Spinal cord (tissue), 10 donors: ENCODE measurements around the gene TRMT44. TPM values are rescaled to one million over a fixed set of nuclear protein-coding genes. Genes with fewer than 3 reads are reported as not detected.

Experiments
- DNase-seq, 6 donors: peaks; one replicate each; pipeline versions ENCODE4 v3.0.0 to v3.0.0-alpha.2; 2013 to 2015; ENCODE audit warnings: low spot score in 6 of 6, low read depth in 4 of 6
- H3K27ac ChIP-seq: one replicate; pipeline ENCODE4 v1.5.1; 2013; ENCODE audit warnings: low read depth, low read length, control low read depth
- H3K27me3 ChIP-seq: one replicate; pipeline ENCODE4 v1.6.1; 2013; ENCODE audit warnings: low read length; ENCODE audit not compliant: control insufficient read depth, insufficient read depth
- H3K36me3 ChIP-seq: one replicate; pipeline ENCODE4 v1.6.1; 2013; ENCODE audit warnings: low read length; ENCODE audit not compliant: control insufficient read depth, insufficient read depth
- H3K4me1 ChIP-seq: one replicate; pipeline ENCODE4 v1.6.1; 2013; ENCODE audit warnings: low read length; ENCODE audit not compliant: control insufficient read depth, insufficient read depth
- H3K4me3 ChIP-seq: one replicate; pipeline ENCODE4 v1.5.1; 2013; ENCODE audit warnings: low read depth, low read length, control low read depth
- H3K9me3 ChIP-seq: one replicate; pipeline ENCODE4 v1.6.1; 2013; ENCODE audit warnings: low read length; ENCODE audit not compliant: control insufficient read depth, insufficient read depth
- WGBS: methylation state at CpG from one replicate; pipeline ENCODE4 v1.1.5; 2013; ENCODE audit warnings: missing lambda C conversion rate; ENCODE audit not compliant: insufficient coverage; 5-methylcytosine and 5-hydroxymethylcytosine counted together
- polyA plus RNA-seq, 2 donors: library from polyadenylated mRNA; unstranded; fragments of 120-200 nt; gene quantifications; one replicate each; pipeline ENCODE4 v1.2.1, GENCODE V29; 2013; ENCODE audit not compliant: insufficient read length in 2 of 2
- total RNA-seq, 2 donors: library from RNA; depleted of rRNA in 1 of 2; stranded (reverse); fragments of 120-200 nt in 1 of 2; fragments of >200 nt in 1 of 2; gene quantifications; one replicate each; pipeline versions ENCODE4 v1.2.3 to v1.2.4, GENCODE V29; 2013 to 2014
- donor health status: healthy.

Gene TRMT44
- total and polyA plus RNA-seq, 4 donors: 13.9 to 23.1 (median 15.5) TPM

- peak in 3 of 6 donors; percentile 18 to 81 (median 24) for DNase-seq
- Histone ChIP-seq H3K27ac (peak overlapping the region; percentile 78), H3K9me3 (no peaks in the 10 kb centered on the region), H3K4me1 (peaks cover 72% of the 10 kb centered on the region), H3K27me3 (no peaks in the 10 kb centered on the region), H3K4me3 (no peak overlapping the region), H3K36me3 (peaks cover 8% of the 10 kb centered on the region)
- WGBS: 32% methylated on average over 18 of the region's 21 CpGs
Observed at GRCh38 chr4:8506373-8507195, 66.0 kb downstream of the TRMT44 start.

GRCh38 chr4:8507196-8507570, 66.6 kb downstream of the TRMT44 start:
- WGBS: 58% methylated on average over 12 of the region's 13 CpGs
- peak overlapping the region; percentile 78 for H3K27ac ChIP-seq
- peaks cover 8% of the 10 kb centered on the region for H3K36me3 ChIP-seq
- no peaks in the 10 kb centered on the region for H3K27me3 ChIP-seq
- H3K4me3 ChIP-seq: no peak overlapping the region
- H3K4me1 ChIP-seq: peaks cover 70% of the 10 kb centered on the region
- peak in 1 of 6 donors; percentile 20 for DNase-seq
- H3K9me3 ChIP-seq: no peaks in the 10 kb centered on the region

- DNase-seq: peak in 1 of 6 donors; percentile 13
- Histone ChIP-seq H3K4me3 (no peak overlapping the region), H3K9me3 (no peaks in the 10 kb centered on the region), H3K27ac (no peak overlapping the region), H3K4me1 (peaks cover 70% of the 10 kb centered on the region), H3K27me3 (no peaks in the 10 kb centered on the region), H3K36me3 (peaks cover 8% of the 10 kb centered on the region)
- WGBS: 89% methylated on average over 9 of the region's 9 CpGs
Observed at GRCh38 chr4:8507624-8508023, 67.0 kb downstream of the TRMT44 start.

GRCh38 chr4:8508266-8508665, 67.7 kb downstream of the TRMT44 start:
- WGBS: 100% methylated on average over 7 of the region's 13 CpGs

GRCh38 chr4:8508740-8509139, 68.2 kb downstream of the TRMT44 start:
- no peaks in the 10 kb centered on the region for H3K27me3 ChIP-seq
- H3K36me3 ChIP-seq: peaks cover 8% of the 10 kb centered on the region
- H3K27ac ChIP-seq: no peak overlapping the region
- 61% methylated on average over 7 of the region's 9 CpGs for WGBS
- H3K4me3 ChIP-seq: no peak overlapping the region
- peak in 1 of 6 donors; percentile 5 for DNase-seq
- peaks cover 59% of the 10 kb centered on the region for H3K4me1 ChIP-seq
- peaks cover 2% of the 10 kb centered on the region for H3K9me3 ChIP-seq

More at GRCh38 chr4:8508266-8508665, 67.7 kb downstream of the TRMT44 start:
- no peaks in the 10 kb centered on the region for H3K27me3 ChIP-seq
- H3K27ac ChIP-seq: no peak overlapping the region
- peaks cover under 1% of the 10 kb centered on the region for H3K9me3 ChIP-seq
- no peak for DNase-seq
- no peak overlapping the region for H3K4me3 ChIP-seq
- H3K36me3 ChIP-seq: peaks cover 8% of the 10 kb centered on the region
- H3K4me1 ChIP-seq: peaks cover 63% of the 10 kb centered on the region

GRCh38 chr4:8509311-8509950, 68.9 kb downstream of the TRMT44 start:
- Histone ChIP-seq H3K27me3 (no peaks in the 10 kb centered on the region), H3K4me1 (peaks cover 52% of the 10 kb centered on the region), H3K36me3 (peaks cover 8% of the 10 kb centered on the region), H3K4me3 (no peak overlapping the region), H3K27ac (no peak overlapping the region), H3K9me3 (peaks cover 2% of the 10 kb centered on the region)
- 87% methylated on average over 24 of the region's 24 CpGs for WGBS
- no peak for DNase-seq

GRCh38 chr4:8510191-8510590, 69.6 kb downstream of the TRMT44 start:
- WGBS: 92% methylated on average over 10 of the region's 12 CpGs
- H3K36me3 ChIP-seq: peaks cover 8% of the 10 kb centered on the region
- no peaks in the 10 kb centered on the region for H3K27me3 ChIP-seq
- peaks cover 2% of the 10 kb centered on the region for H3K9me3 ChIP-seq
- no peak overlapping the region for H3K4me3 ChIP-seq
- no peak overlapping the region for H3K27ac ChIP-seq
- no peak for DNase-seq
- H3K4me1 ChIP-seq: peaks cover 44% of the 10 kb centered on the region

- H3K27me3 ChIP-seq: no peaks in the 10 kb centered on the region
- no peak for DNase-seq
- no peak overlapping the region for H3K27ac ChIP-seq
- H3K36me3 ChIP-seq: peaks cover 8% of the 10 kb centered on the region
- peaks cover 2% of the 10 kb centered on the region for H3K9me3 ChIP-seq
- H3K4me1 ChIP-seq: peaks cover 42% of the 10 kb centered on the region
- H3K4me3 ChIP-seq: no peak overlapping the region
- 86% methylated on average over 14 of the region's 15 CpGs for WGBS
Observed at GRCh38 chr4:8510611-8511285, 70.2 kb downstream of the TRMT44 start.

- no peak for DNase-seq
- Histone ChIP-seq H3K4me3 (no peak overlapping the region), H3K9me3 (peaks cover 2% of the 10 kb centered on the region), H3K27ac (no peak overlapping the region), H3K36me3 (peaks cover 6% of the 10 kb centered on the region), H3K27me3 (no peaks in the 10 kb centered on the region), H3K4me1 (peaks cover 24% of the 10 kb centered on the region)
- WGBS: 97% methylated on average over 10 of the region's 11 CpGs
Observed at GRCh38 chr4:8512510-8512909, 71.9 kb downstream of the TRMT44 start.
